GM08714 (cell line): ENCODE data around the gene OR52K1.
"Not testable (repeated sequence)": the region's sequence is repeated elsewhere in the genome, so short reads cannot be mapped to it uniquely, and the experiment has no call there.

ENCODE experiments used
- H3K4me3 ChIP-seq: fragments of 200-500 bp; sonication (Bioruptor generic); 2 replicates; pipeline ENCODE4 v1.5.1; 2014; ENCODE audit warnings: mild to moderate bottlenecking, low read length, inconsistent platforms
- ZNF274 ChIP-seq: IDR thresholded peaks from 2 replicates; pipeline ENCODE4 v1.6.1; 2012; ENCODE audit warnings: mild to moderate bottlenecking, low read depth, low read length

The OR52K1 gene

GRCh38 chr11:4466871-4467442 is 15.5 kb upstream of the OR52K1 start:
- TF ChIP-seq ZNF274, result no peak
- H3K4me3 ChIP-seq, result no peak overlapping the region

DNA sequence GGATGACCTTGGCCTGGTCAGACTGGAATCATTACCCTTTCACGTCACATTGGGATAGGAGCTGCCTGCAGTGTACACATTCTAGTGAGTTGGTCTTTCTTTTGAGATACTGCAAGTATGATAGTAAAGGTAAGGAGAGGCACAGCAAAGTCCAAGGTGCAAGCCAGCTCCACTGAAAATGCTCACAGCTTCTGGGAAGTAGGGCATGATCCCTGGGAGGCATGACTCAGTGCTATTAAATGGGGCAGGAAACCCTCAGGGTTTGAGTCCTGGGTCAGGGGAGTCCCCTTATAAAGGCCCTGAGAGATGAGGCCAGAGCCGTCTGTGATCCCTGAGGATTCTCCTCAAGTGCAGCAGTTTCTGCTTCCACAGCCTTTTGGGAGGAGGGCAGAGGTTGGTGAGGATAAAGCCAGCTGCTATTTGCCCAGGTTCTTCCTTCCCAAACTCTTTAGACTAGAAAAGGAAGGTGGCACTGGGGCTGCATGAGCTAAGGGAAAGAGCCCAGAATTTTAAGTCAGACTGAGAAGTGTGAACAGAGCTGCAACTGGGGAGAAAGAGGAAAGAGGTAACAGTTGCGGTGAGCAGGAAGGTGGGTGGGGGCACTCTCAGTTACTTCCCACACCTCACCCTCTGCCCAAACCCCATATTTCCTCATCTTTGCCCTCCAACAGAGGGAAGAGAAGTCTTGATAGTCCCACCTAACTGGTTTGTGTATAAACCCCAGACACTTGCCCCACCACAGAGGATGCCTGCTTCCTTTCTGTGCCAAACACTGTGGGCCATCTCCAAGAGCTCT is 14.4 kb upstream of the OR52K1 start:
- TF ChIP-seq ZNF274, result no peak
- H3K4me3 ChIP-seq, result no peak overlapping the region

DNA sequence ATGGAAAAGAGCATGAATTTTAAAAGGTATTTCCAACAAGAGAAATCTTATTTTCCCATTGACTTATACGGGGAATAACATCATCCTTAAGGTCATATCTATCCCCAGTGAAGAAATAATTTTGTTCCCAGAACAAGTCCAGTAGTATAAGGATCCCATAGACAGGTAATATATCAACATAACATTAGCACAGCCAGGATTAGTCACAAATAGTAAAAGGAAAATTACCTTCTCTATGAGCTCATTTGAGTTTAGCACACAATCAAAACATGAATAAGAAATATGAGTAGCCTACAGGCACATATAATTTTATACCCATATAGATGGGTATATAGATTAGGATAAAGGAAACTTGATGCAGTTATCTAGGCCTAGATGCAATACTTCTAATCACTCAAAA is 2.8 kb upstream of the OR52K1 start:
- no peak for TF ChIP-seq ZNF274
- H3K4me3 ChIP-seq, result no peak overlapping the region

GRCh38 chr11:4480577-4481239 is 1.7 kb upstream of the OR52K1 start:
- no peak overlapping the region for H3K4me3 ChIP-seq
- no peak for TF ChIP-seq ZNF274

GRCh38 chr11:4481240-4481582 is 1.2 kb upstream of the OR52K1 start:
- H3K4me3 ChIP-seq, result no peak overlapping the region
- TF ChIP-seq ZNF274, result no peak

DNA sequence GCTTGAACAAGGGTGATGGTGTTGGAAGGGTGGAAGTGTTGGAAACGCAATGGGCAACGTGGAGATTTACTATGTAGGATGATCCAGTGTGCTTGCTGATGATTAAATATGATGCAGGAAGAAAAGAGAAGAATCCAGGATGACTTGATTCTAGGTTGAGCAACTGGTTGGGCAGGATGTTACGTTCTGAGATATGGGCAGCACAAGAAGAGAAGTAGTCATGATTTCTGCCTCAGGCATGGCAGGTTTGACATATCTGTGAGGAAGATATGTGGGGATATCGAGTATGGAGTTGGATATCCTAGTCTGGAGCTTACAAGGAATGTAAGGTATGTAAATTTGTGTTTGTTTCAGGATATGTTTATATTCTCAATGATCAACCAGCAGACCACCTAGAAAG is 1.9 kb downstream of the OR52K1 start:
- no peak for TF ChIP-seq ZNF274
- H3K4me3 ChIP-seq, result no peak overlapping the region

DNA sequence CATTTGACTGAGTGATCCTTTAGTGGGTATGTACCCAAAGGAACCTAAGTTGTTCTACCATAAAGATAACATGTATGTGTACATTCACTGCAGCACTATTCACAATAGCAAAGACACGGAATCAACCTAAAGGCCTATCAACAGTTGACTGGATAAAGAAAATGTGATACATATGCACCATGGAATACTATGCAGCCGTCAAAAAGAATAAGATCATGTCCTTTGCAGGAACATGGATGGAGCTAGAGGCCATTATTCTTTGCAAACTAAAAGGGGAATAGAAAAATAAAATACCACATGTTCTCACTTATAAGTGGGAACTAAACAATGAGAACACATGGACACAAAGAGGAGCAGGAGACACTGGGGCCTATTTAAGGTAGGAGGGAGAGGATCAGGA is 9.0 kb downstream of the OR52K1 start:
- not testable (repeated sequence) for H3K4me3 ChIP-seq

GRCh38 chr11:4491878-4492606 is 9.6 kb downstream of the OR52K1 start:
- H3K4me3 ChIP-seq, result no peak overlapping the region
- no peak for TF ChIP-seq ZNF274

GRCh38 chr11:4493480-4493818 is 11.0 kb downstream of the OR52K1 start:
- TF ChIP-seq ZNF274, result no peak
- H3K4me3 ChIP-seq, result no peak overlapping the region

- no peak for TF ChIP-seq ZNF274
Observed at GRCh38 chr11:4495487-4495886, 13.0 kb downstream of the OR52K1 start.

DNA sequence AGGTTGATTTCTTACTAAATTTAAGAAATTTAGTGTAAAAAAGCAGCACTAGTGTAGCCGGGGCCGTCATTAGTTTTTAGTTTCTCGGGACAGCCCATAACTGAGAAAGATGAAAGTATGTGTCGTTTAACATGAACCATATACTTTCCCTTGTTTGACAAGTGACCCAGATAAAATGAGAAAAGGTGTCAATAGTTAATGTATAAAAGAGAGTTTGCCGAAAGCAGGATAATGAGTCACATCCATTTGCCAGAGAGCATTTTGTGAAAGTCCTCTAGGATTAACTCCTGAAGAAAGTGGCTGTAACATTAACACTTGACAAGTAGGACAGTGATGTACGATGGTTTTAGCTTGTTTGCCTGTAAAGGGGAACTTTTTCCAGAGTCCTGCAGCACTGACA is 13.5 kb downstream of the OR52K1 start:
- no peak overlapping the region for H3K4me3 ChIP-seq
- TF ChIP-seq ZNF274, result no peak

More at GRCh38 chr11:4495487-4495886, 13.0 kb downstream of the OR52K1 start:
- no peak overlapping the region for H3K4me3 ChIP-seq

DNA sequence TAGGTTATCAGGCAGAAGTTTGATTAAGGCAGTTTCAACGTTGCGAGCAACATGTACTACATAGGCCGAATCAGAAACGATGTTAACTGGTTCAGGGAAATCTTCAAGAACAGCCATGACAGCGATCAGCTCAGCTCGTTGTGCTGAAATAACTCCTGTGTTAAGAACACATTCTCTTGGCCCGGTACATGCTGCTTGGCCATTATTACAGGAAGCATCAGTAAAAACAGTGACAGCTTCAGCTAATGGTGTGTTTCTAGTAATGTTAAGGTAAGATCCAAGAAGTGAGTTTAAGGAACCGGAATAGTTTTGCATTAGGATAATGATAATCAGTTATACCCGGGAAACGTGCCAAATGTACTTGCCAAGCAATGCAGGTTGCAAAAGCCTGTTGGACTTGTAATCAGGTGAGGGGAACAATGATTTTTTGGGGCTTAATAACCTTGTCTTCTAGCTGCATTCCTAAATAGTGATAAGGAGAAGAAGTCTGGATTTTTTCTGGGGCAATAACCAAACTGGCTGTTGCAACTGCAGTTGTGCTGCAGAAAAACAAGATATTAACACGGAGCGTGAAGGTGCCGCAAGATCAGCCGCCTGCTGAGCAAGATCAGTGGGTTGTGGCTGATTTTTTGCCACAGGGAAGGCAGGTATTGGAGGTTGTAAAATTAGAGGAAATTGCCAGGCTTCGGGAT is 14.3 kb downstream of the OR52K1 start:
- TF ChIP-seq ZNF274, result no peak
- H3K4me3 ChIP-seq, result no peak overlapping the region

DNA sequence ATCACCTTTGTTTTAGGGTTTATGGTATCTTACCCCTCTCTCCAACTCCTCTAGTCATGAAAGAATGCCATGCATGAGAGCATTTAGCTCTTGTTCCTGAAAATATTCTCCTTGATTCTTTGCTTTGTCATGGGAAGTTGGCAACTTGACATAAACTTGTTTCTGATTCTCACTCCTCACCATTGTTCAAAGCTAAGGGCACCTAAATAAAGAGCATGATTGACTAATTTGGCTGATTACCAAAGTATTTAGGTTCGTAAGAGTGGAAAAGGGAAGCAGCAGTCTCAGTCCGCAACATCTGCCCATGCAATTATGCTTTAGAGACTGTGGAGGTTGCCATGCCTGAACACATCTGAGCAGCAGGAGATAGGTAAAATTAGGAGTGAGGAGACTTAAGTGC is 26.4 kb downstream of the OR52K1 start:
- no peak overlapping the region for H3K4me3 ChIP-seq
- TF ChIP-seq ZNF274, result no peak

- H3K4me3 ChIP-seq, result no peak overlapping the region
- no peak for TF ChIP-seq ZNF274
Observed at GRCh38 chr11:4511282-4512245, 29.1 kb downstream of the OR52K1 start.
